Nephron (organoid): ENCODE data around the gene IRF8.

Source experiments
- H3K27ac Mint-ChIP-seq, 3 experiments: 2 replicates each; pipeline ENCODE4 v1.8.0; 2020; ENCODE audit warnings: mixed read lengths in 3 of 3, mild to moderate bottlenecking in 2 of 3, moderate library complexity in 1 of 3
- H3K27me3 Mint-ChIP-seq: 2 replicates; pipeline ENCODE4 v1.8.0; 2021; ENCODE audit warnings: low read depth, mild to moderate bottlenecking, moderate library complexity, mixed read lengths
- H3K36me3 Mint-ChIP-seq: 2 replicates; pipeline ENCODE4 v1.8.0; 2020; ENCODE audit warnings: low read depth, mixed read lengths
- H3K4me1 Mint-ChIP-seq: 2 replicates; pipeline ENCODE4 v1.8.0; 2020; ENCODE audit warnings: mixed read lengths
- H3K4me3 Mint-ChIP-seq, 3 experiments: 2 replicates each; pipeline ENCODE4 v1.8.0; 2020; ENCODE audit warnings: mild to moderate bottlenecking in 3 of 3, mixed read lengths in 3 of 3, moderate library complexity in 2 of 3
- H3K9me3 Mint-ChIP-seq: 2 replicates; pipeline ENCODE4 v1.8.0; 2020; ENCODE audit warnings: mixed read lengths
- CTCF ChIP-seq, 3 experiments: fragments of 200-600 bp; sonication (generic); IDR thresholded peaks; one replicate each; pipeline ENCODE4 v1.5.0; 2021; ENCODE audit warnings: antibody characterized with exemption in 3 of 3; ENCODE audit not compliant: unreplicated experiment in 3 of 3

The IRF8 gene

GRCh38 chr16:85859818-85860125, 39.2 kb upstream of the IRF8 start:
- TF ChIP-seq CTCF (IDR thresholded peaks at IDR 0.05; ENCODE audit: unreplicated experiment in 3 of 3), result no peak
- peaks cover 9% of the 10 kb centered on the region for H3K9me3 Mint-ChIP-seq
- H3K4me3 Mint-ChIP-seq, result no peak overlapping the region
- peaks cover 72% of the 10 kb centered on the region for H3K27me3 Mint-ChIP-seq
- no peaks in the 10 kb centered on the region for H3K36me3 Mint-ChIP-seq
- no peaks in the 10 kb centered on the region for H3K4me1 Mint-ChIP-seq
- H3K27ac Mint-ChIP-seq, result no peak overlapping the region

GRCh38 chr16:85860413-85861094, 38.4 kb upstream of the IRF8 start:
- Mint-ChIP-seq H3K27me3 (peaks cover 71% of the 10 kb centered on the region), H3K4me3 (no peak overlapping the region), H3K36me3 (no peaks in the 10 kb centered on the region), H3K9me3 (peaks cover 9% of the 10 kb centered on the region), H3K27ac (no peak overlapping the region), H3K4me1 (no peaks in the 10 kb centered on the region)
- TF ChIP-seq CTCF (IDR thresholded peaks at IDR 0.05; ENCODE audit: unreplicated experiment in 3 of 3), result no peak

GRCh38 chr16:85861095-85861825, 37.7 kb upstream of the IRF8 start:
- Mint-ChIP-seq H3K9me3 (peaks cover 9% of the 10 kb centered on the region), H3K4me1 (no peaks in the 10 kb centered on the region), H3K27ac (no peak overlapping the region), H3K36me3 (no peaks in the 10 kb centered on the region), H3K4me3 (no peak overlapping the region), H3K27me3 (peaks cover 64% of the 10 kb centered on the region)
- TF ChIP-seq CTCF (IDR thresholded peaks at IDR 0.05; ENCODE audit: unreplicated experiment in 3 of 3), result no peak

GRCh38 chr16:85862476-85863383, 36.2 kb upstream of the IRF8 start:
- no peaks in the 10 kb centered on the region for H3K4me1 Mint-ChIP-seq
- H3K36me3 Mint-ChIP-seq, result no peaks in the 10 kb centered on the region
- H3K27me3 Mint-ChIP-seq, result peaks cover 56% of the 10 kb centered on the region
- no peak overlapping the region for H3K27ac Mint-ChIP-seq
- peaks cover 16% of the 10 kb centered on the region for H3K9me3 Mint-ChIP-seq
- no peak for TF ChIP-seq CTCF (IDR thresholded peaks at IDR 0.05; ENCODE audit: unreplicated experiment in 3 of 3)
- no peak overlapping the region for H3K4me3 Mint-ChIP-seq

- Mint-ChIP-seq H3K27ac (no peak overlapping the region), H3K27me3 (peaks cover 54% of the 10 kb centered on the region), H3K4me1 (no peaks in the 10 kb centered on the region), H3K9me3 (peaks cover 20% of the 10 kb centered on the region), H3K36me3 (peaks cover under 1% of the 10 kb centered on the region), H3K4me3 (no peak overlapping the region)
- TF ChIP-seq CTCF (IDR thresholded peaks at IDR 0.05; ENCODE audit: unreplicated experiment in 3 of 3), result no peak
These were observed 35.6 kb upstream of the IRF8 start for GRCh38 chr16:85863384-85863774.
